ENCODE measurements around the gene TP53RK.

DNA sequence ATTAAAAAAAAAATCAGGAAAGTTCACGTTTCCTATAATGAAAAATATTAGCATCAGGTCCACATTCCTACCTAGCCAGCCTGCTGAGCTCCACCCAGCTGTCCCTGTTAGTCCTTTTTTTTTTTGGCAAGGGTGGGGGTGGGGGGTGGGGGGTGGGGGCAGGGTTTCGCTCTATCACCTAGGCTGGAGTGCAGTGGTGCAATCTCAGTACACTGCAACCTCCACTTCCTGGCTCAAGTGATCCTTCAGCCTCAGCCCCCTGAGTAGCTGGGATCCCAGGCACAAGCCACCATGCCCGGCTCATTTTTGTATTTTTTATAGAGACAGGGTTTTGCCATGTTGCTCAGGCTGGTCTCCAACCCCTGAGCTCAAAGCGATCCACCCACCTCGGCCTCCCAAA lies 12.7 kb upstream of the TP53RK start:
- TF ChIP-seq, protein P1, sequence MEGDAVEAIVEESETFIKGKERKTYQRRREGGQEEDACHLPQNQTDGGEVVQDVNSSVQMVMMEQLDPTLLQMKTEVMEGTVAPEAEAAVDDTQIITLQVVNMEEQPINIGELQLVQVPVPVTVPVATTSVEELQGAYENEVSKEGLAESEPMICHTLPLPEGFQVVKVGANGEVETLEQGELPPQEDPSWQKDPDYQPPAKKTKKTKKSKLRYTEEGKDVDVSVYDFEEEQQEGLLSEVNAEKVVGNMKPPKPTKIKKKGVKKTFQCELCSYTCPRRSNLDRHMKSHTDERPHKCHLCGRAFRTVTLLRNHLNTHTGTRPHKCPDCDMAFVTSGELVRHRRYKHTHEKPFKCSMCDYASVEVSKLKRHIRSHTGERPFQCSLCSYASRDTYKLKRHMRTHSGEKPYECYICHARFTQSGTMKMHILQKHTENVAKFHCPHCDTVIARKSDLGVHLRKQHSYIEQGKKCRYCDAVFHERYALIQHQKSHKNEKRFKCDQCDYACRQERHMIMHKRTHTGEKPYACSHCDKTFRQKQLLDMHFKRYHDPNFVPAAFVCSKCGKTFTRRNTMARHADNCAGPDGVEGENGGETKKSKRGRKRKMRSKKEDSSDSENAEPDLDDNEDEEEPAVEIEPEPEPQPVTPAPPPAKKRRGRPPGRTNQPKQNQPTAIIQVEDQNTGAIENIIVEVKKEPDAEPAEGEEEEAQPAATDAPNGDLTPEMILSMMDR (IDR thresholded peaks at IDR 0.05): no peak
- no peak for TF ChIP-seq POLR2A (IDR thresholded peaks at IDR 0.05)

Data from testis (tissue), 2 donors.